ENCODE measurements around the gene IARS1. TPM values are rescaled to one million over a fixed set of nuclear protein-coding genes. Genes with fewer than 3 reads are reported as not detected.

The IARS1 gene
- total RNA-seq, 1 donor, result 87.9 TPM

DNA sequence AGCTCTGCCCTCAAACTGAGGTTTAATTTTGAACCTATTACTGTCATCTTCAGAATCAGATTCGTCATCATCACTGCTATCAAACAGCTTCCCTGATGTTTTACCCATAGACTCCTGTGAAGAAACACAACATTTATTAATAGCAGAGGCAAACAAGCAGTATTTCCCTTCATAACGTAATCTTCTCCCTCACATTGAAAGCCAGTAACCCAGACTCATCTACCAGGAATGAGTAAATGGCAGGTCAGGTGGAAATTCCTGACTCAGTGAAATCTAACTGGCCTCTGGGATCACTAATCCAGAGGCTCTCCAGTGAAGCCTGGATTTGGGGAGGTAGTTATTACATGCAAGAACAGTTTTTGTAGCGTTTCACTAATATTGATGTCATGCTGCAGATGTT, 17.1 kb upstream of the IARS1 start:
- H3K9me3 ChIP-seq (ENCODE audit: low read depth, low read length), result no peaks in the 10 kb centered on the region
- no peaks in the 10 kb centered on the region for H3K4me1 ChIP-seq (ENCODE audit: insufficient read depth, low read length)
- no peaks in the 10 kb centered on the region for H3K27me3 ChIP-seq (ENCODE audit: insufficient read depth, low read length)
- no peak overlapping the region for H3K4me3 ChIP-seq (ENCODE audit: low read length)

GRCh38 chr9:92308893-92309292, 15.4 kb upstream of the IARS1 start:
- Histone ChIP-seq H3K9me3 (ENCODE audit: low read depth, low read length) (no peaks in the 10 kb centered on the region), H3K27me3 (ENCODE audit: insufficient read depth, low read length) (no peaks in the 10 kb centered on the region), H3K4me3 (ENCODE audit: low read length) (no peak overlapping the region), H3K4me1 (ENCODE audit: insufficient read depth, low read length) (no peaks in the 10 kb centered on the region)

- H3K27me3 ChIP-seq (ENCODE audit: insufficient read depth, low read length), result no peaks in the 10 kb centered on the region
- no peak overlapping the region for H3K4me3 ChIP-seq (ENCODE audit: low read length)
- no peaks in the 10 kb centered on the region for H3K9me3 ChIP-seq (ENCODE audit: low read depth, low read length)
- no peaks in the 10 kb centered on the region for H3K4me1 ChIP-seq (ENCODE audit: insufficient read depth, low read length)
Measured at GRCh38 chr9:92300936-92301335, 7.4 kb upstream of the IARS1 start.

- Histone ChIP-seq H3K9me3 (ENCODE audit: low read depth, low read length) (no peaks in the 10 kb centered on the region), H3K4me3 (ENCODE audit: low read length) (no peak overlapping the region), H3K4me1 (ENCODE audit: insufficient read depth, low read length) (peaks cover 8% of the 10 kb centered on the region), H3K27me3 (ENCODE audit: insufficient read depth, low read length) (no peaks in the 10 kb centered on the region)
Measured at GRCh38 chr9:92299116-92299515, 5.6 kb upstream of the IARS1 start.

- no peak overlapping the region for H3K4me3 ChIP-seq (ENCODE audit: low read length)
- no peaks in the 10 kb centered on the region for H3K27me3 ChIP-seq (ENCODE audit: insufficient read depth, low read length)
- no peaks in the 10 kb centered on the region for H3K9me3 ChIP-seq (ENCODE audit: low read depth, low read length)
- H3K4me1 ChIP-seq (ENCODE audit: insufficient read depth, low read length), result peaks cover 9% of the 10 kb centered on the region
Measured at GRCh38 chr9:92298036-92298435, 4.5 kb upstream of the IARS1 start.

DNA sequence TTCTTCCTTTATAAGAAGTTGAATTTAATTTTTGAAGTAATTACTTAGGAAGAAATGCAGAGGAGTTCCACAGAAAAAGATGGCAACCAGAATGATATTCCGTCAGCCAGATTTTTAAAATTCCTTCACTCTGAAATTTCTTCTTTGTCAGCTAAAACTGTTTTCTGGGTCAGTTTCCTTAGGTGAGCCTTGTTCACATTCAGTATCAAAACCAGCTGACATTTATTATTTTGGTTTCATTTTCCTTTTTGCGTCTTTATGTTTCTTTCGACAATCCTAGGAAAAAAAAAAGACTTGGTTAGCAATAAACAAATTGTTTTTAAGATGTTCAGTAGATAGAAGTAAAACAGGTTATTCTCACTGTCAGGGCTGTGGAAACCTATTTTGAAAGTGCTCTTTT, 4.1 kb upstream of the IARS1 start:
- peaks cover 13% of the 10 kb centered on the region for H3K4me1 ChIP-seq (ENCODE audit: insufficient read depth, low read length)
- no peaks in the 10 kb centered on the region for H3K9me3 ChIP-seq (ENCODE audit: low read depth, low read length)
- no peaks in the 10 kb centered on the region for H3K27me3 ChIP-seq (ENCODE audit: insufficient read depth, low read length)
- no peak overlapping the region for H3K4me3 ChIP-seq (ENCODE audit: low read length)

GRCh38 chr9:92295827-92296258, 2.3 kb upstream of the IARS1 start:
- H3K9me3 ChIP-seq (ENCODE audit: low read depth, low read length), result no peaks in the 10 kb centered on the region
- H3K4me3 ChIP-seq (ENCODE audit: low read length), result no peak overlapping the region
- H3K27me3 ChIP-seq (ENCODE audit: insufficient read depth, low read length), result no peaks in the 10 kb centered on the region
- peaks cover 25% of the 10 kb centered on the region for H3K4me1 ChIP-seq (ENCODE audit: insufficient read depth, low read length)

DNA sequence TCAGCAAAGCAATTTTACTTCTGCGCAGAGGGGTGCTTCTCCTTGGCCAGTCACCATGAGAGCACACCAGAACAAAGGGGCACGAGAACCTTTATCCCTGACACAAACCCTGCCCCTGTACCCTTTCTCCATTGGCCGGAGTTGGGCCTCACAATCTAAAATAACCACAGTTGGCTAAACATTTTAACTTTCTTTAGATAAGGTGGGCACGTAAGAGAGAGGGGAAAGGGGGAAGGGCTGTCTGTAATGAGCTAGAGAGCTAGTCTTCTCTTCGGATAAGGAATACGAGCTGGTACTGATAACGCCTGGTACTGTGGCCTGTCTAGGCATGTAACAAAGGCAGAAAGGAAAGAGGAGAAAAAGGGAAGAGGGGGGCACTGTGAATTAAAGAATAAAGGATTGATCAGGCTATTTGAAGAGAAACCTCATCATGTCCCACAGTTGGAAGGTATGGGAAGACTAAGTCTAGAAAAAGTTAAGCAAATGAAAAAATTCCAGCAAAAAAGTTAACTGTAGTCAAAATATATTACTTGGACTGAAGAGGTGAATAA, 1.8 kb upstream of the IARS1 start:
- Histone ChIP-seq H3K9me3 (ENCODE audit: low read depth, low read length) (no peaks in the 10 kb centered on the region), H3K4me1 (ENCODE audit: insufficient read depth, low read length) (peaks cover 25% of the 10 kb centered on the region), H3K4me3 (ENCODE audit: low read length) (no peak overlapping the region), H3K27me3 (ENCODE audit: insufficient read depth, low read length) (no peaks in the 10 kb centered on the region)

- Histone ChIP-seq H3K4me3 (ENCODE audit: low read length) (peak overlapping the region; percentile 85), H3K9me3 (ENCODE audit: low read depth, low read length) (no peaks in the 10 kb centered on the region), H3K4me1 (ENCODE audit: insufficient read depth, low read length) (peaks cover 25% of the 10 kb centered on the region), H3K27me3 (ENCODE audit: insufficient read depth, low read length) (no peaks in the 10 kb centered on the region)
Measured at GRCh38 chr9:92294297-92294676, 790 bp upstream of the IARS1 start.

DNA sequence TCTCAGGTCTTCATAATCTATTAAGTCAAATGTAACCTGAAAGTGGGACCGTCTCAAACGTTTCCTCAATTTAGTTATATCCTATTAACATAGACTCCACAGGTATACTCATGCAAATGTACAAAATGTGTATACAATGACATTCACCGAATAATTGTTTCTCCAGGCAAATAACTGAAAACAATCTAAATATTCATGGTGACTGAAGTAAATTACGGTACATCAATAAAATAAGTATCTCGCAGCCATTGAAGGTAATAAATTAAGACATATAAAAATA, 482 bp downstream of the IARS1 start:
- H3K27me3 ChIP-seq (ENCODE audit: insufficient read depth, low read length), result no peaks in the 10 kb centered on the region

DNA sequence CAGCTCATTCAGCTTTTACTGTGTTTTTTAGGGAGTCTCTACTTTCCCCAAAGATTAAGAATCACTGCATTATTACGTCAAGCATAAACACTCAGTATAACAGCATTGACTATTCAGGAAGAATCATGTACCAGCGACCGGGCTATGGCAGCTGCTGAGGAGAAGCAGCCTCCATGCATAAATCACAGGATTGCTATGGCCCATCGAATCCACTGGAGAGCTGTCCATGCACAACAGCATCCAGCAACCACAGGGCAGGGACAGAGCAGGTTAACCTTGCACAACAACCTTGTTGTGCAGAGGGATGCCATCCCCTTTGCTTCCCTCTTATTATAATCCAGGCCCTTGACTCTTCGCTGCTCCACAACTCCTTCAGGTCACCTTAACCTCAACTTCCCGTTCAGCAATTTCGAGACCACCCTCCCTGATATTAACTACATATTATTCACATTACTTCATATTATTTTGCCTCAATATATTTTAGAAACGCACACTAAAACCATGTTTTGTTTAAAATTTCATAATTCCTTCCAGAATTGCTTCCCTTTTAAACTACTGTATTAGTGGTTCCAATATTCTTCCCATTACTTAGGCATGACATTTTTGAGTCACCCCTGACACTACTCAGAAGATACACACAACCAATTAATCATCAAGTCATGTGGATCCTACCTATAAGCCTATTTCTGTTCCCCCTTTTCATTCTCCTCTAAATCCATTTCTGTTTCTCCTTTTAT, 991 bp downstream of the IARS1 start:
- no peaks in the 10 kb centered on the region for H3K27me3 ChIP-seq (ENCODE audit: insufficient read depth, low read length)
- no peaks in the 10 kb centered on the region for H3K9me3 ChIP-seq (ENCODE audit: low read depth, low read length)
- peaks cover 25% of the 10 kb centered on the region for H3K4me1 ChIP-seq (ENCODE audit: insufficient read depth, low read length)
- H3K4me3 ChIP-seq (ENCODE audit: low read length), result peak overlapping the region; percentile 85

More for the DNA sequence above, 482 bp downstream of the IARS1 start:
- peak overlapping the region; percentile 85 for H3K4me3 ChIP-seq (ENCODE audit: low read length)
- H3K4me1 ChIP-seq (ENCODE audit: insufficient read depth, low read length), result peaks cover 25% of the 10 kb centered on the region
- H3K9me3 ChIP-seq (ENCODE audit: low read depth, low read length), result no peaks in the 10 kb centered on the region

DNA sequence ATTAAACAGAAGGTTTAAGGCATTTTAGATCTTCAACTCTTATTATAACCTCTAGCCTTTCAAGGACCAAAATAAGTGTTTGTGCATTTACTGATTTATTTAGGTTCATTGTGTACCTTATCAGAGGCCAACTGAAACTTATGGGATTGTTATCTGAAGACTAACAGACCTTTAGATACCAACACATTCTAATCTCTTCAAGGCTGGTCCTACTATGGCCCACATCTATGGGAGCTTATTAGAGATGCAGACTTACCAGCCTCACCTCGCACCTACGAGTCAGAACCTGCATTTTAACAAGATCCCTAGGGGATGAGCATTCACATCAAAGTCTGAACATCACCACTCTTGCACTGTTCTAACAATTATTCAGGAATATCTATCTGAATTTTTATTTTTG, 1.9 kb downstream of the IARS1 start:
- H3K9me3 ChIP-seq (ENCODE audit: low read depth, low read length), result no peaks in the 10 kb centered on the region
- H3K27me3 ChIP-seq (ENCODE audit: insufficient read depth, low read length), result no peaks in the 10 kb centered on the region
- H3K4me3 ChIP-seq (ENCODE audit: low read length), result no peak overlapping the region
- peaks cover 25% of the 10 kb centered on the region for H3K4me1 ChIP-seq (ENCODE audit: insufficient read depth, low read length)

DNA sequence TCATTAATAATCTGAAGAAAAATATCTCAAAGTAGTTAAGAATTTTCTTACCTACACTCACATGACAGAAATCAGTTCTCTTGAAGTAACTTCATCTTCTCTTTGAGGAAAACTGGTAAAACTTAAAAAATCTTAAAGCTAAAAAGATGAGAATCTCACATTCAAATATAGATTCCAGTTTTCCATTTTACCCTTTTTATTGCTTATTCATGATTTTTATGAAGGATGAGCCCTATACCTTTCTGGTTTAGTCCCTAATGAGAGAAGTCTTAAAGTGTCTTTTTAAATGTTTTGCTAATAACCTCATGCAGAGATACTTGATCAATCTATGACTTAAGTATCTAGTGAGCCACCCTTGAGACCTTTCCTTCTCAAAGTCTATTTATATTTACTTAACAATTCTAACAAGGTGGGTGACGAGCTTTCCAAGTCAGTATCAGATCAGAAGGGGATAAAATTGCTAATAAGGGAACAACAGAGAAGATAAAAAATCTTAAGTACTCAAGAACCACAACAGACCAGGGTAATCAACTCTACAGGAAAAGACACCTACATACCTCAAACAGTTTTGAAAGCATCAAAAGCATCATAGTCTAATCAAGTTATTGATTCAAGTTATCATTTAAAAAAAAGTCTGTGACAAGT, 2.6 kb downstream of the IARS1 start:
- Histone ChIP-seq H3K4me1 (ENCODE audit: insufficient read depth, low read length) (peaks cover 25% of the 10 kb centered on the region), H3K9me3 (ENCODE audit: low read depth, low read length) (no peaks in the 10 kb centered on the region), H3K27me3 (ENCODE audit: insufficient read depth, low read length) (no peaks in the 10 kb centered on the region), H3K4me3 (ENCODE audit: low read length) (no peak overlapping the region)

DNA sequence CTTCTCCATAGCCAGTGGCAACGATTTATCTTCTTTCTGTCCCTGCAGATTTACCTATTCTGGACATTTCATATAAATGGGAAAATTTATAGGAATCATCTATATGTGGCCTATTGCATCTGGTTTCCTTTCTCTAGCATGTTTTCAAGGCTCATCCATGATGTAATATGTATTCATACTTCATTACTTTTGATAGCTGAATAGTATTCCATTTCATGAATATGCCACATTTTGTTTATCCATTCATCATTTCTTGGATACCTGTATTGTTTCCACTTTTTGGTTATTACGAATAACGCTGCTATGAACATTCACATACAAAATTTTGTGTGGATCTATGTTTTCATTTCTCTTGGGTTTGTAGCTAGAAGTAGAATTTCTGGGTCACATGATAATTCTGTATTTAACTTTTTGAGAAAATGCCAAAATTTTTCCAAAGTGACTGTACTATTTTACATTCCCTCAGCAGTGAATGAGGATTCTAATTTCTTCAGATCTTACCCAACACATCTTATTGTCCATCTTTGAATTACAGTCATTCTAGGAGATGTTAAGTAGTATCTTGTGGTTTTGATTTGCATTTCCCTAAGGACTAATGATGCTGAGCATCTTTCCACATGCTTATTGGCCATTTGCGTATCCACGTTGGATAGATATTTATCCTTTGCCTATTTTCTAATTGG, 3.6 kb downstream of the IARS1 start:
- peaks cover 24% of the 10 kb centered on the region for H3K4me1 ChIP-seq (ENCODE audit: insufficient read depth, low read length)
- H3K9me3 ChIP-seq (ENCODE audit: low read depth, low read length), result no peaks in the 10 kb centered on the region
- H3K4me3 ChIP-seq (ENCODE audit: low read length), result no peak overlapping the region
- H3K27me3 ChIP-seq (ENCODE audit: insufficient read depth, low read length), result no peaks in the 10 kb centered on the region

- Histone ChIP-seq H3K9me3 (ENCODE audit: low read depth, low read length) (no peaks in the 10 kb centered on the region), H3K4me1 (ENCODE audit: insufficient read depth, low read length) (peaks cover 9% of the 10 kb centered on the region), H3K4me3 (ENCODE audit: low read length) (no peak overlapping the region), H3K27me3 (ENCODE audit: insufficient read depth, low read length) (no peaks in the 10 kb centered on the region)
Measured at GRCh38 chr9:92279302-92279701, 14.2 kb downstream of the IARS1 start.
